Activated CD4-positive, alpha-beta T cell treated with anti-CD3 and anti-CD28 coated beads, Interleukin-2, Interleukin-6, amounts not matched to agents 100 ng/mL and 50 ng/mL, durations not matched to agents 16 hours and 8 hours (primary cell): ENCODE results near the gene SERPINA6.
"Not testable (repeated sequence)": the region's sequence is repeated elsewhere in the genome, so short reads cannot be mapped to it uniquely, and the experiment has no call there.

Source experiments
- DNase-seq: peaks from one replicate; pipeline ENCODE4 v3.0.0-alpha.2; 2020

Gene SERPINA6

DNA sequence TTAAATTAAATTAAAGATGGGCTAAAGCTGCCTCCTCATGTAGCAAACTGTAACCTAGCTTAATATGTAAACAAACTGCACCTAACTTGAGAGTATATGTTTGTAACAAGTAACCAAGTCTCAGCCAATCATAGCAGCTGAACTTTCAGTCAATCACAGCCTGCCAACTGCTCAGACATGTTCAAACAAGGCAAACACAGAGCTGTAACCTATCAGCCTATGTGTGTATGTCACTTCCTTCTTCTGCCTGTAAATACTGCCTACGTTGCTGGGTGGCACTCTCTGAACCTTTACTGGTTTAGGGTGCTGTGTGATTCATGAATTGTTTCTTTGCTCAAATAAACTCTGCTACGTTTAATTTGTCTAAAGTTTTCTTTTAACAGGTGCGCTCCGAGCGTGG, 2.9 kb downstream of the SERPINA6 start:
- no peak for DNase-seq

DNA sequence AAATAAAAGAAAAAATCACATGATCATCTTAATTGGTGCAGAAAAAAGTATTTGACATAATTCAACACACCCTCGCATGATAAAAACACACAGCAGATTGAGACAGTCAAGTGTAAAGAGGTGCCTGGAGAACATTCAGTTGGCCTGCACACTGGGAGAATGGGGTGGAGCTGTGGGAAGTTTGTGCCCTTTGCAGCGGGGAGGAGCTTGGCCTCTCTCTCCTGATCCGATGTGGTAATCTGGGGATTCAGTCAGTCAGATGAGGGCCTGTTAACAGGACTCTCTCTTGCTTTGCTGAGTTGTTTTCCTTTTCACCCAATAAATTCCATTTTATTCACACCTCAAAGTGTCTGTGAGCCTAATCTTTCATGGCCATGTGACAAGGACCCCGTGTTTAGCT, 5.9 kb downstream of the SERPINA6 start:
- no peak for DNase-seq

DNA sequence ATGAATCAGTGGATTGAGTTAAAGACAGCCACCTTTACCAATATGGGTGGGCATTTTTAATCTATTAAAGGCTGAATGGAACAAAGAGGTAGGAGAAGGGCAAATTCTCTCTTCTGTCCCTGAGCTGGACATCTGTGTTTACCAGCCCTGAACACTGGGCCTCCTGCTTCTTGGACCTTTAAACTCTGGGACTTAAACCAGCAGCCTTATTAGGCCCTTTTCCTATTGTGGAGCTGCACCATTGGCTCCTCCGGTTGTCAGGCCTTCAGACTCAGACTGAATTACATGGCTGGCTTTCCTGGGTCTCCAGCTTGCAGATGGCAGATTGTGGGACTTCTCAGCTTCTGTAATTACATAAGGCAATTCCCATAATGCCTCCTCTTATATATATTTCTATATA, 6.4 kb downstream of the SERPINA6 start:
- no peak for DNase-seq

DNA sequence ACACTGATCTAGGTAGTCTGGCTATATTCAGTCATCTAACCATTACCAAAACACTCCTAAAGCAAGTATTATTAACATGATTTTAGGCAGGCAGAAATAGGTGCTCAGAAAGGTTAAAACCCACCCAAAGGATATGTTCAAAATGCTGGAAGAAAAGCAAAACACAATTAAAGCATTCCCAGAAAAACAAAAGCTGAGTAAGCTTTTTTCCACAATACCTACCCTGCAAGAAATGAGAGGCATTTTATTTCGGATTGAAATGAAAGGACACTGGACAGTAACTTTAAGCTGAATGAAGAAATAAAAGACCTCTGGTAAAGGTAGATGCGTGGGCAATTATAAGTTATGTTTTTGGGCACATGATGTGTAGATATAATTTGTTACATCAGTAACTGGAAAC, 8.2 kb downstream of the SERPINA6 start:
- DNase-seq: no peak

DNA sequence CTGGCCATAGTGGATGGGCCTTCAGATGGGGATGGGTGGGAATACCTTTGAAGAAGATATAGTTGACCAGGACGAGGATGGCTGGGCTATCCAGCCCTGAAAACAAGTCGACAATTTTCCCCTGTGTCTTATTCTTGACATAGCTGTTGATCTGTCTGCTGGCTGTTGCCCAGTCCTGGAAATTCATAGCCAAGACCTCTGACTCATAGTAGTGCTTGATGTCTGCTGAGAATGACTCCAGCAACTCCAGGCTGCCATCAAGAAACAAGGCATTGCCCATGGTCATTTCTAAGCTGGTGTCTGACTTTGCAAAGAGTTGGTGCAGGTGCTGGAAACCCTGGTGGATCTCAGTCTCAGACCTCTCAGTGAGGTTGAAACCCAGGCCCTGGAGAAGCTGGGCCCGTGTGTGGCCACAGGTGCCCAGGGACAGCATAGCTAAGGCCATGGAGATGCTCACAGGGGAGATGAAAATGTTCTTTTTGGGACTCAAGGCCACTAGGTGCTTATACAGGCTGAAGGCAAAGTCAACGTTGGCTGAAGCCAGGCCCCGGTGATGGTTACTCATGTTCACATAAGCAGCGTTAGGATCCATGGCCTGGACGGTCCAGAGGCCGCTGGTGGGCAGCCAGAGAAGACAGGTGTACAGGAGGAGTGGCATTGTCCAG, 9.0 kb downstream of the SERPINA6 start:
- no peak for DNase-seq

DNA sequence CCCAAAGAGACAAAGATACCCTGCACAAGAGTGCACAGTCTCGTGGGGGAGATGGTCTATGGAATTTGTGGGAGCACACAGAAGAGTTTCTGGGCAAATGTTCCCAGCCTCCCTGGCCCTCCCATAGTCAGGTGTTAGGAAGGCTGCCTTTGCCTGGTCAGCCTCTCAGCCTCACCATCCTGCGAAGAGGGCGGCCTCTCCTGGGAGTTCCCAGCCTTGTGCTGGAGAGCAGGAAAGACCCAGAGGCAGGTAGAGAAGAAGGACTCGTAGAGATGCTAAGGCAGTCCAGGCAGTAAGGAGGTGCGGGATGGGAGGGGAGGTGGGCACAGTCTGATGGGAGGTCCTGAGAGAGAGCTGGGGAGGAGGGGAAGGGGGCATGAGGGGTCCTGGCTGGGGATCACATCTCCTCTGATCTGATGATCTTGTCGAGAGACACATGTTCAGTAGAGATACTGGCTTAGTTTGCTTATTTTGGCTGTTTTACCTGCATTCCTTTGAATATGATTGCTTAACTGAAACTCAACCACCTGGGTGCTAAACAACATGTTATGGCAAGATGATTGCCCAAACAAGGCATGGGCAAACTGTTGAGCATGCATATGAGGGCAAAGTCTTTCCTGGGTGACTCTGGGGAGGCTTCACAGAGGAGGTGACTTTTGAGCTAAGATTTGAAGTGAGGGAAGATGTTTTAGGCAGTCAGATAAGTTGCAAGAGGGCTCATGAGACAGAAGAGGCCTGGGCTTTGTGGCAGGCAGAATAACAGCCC, 10.5 kb downstream of the SERPINA6 start:
- no peak for DNase-seq

DNA sequence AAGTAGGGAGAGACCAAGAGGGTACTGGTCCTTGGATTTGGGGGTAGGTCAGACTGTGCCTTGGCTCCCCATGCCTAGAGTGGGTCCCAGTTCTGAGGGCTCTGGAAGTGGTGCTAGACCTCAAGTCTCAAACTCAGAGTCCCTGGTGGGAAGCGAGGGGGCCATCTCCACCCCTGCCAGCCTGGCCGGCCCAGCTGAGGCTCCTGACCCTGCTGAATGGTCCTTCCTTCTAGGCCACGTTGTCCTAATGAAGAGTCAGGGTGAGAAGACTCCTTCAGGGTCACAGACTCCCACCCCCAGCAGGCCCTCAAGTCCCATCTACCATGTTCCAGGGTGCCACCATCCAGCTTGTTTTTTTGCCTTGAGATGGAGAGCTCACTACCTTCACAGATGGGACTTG, 12.9 kb downstream of the SERPINA6 start:
- no peak for DNase-seq

DNA sequence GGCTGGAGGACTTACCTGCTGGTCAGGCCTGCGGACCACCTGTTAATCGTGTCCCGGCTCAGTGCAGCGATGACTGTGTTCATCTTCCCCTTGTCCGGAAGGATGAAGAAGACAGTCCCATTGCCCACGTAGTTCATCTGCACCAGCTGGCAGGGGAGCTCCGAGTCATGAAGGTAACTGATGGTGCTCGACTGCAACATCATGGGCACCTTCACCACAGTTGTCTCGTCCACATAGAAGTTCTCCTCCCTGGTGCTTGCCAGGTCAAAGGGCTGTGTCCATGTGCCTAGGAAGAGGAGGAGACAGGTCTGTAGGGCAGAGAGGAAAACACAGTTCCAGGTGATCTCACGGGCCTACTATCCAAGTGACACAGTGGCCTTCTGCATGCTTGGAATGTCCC, 13.4 kb downstream of the SERPINA6 start:
- DNase-seq: no peak

DNA sequence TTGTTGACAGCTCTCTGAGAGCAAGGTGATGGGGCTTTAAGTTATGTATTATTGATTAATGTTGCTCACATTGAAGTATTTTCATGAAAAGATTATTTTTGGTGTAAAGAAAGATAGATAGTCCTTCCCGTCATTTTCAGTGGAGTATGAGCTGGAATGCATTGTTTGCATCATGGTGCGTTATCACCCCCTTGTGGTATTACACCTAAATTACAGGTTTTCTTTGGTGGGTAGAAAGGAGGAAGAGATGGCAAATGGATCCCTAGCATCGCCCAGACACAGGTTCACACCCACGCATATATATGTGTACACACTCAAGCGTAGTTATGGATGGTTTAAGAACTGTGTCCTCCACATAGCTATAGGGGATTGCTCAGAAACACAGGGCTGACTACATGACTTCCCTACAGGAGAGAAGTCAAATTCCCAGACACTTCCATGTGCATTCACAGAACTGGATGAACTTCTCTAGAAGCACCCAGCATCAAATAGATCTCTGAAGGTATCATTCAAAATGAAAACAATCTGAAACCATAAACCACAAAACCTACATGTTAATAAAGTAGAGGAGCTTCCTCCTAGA, 15.6 kb downstream of the SERPINA6 start:
- peak; percentile 30 for DNase-seq

DNA sequence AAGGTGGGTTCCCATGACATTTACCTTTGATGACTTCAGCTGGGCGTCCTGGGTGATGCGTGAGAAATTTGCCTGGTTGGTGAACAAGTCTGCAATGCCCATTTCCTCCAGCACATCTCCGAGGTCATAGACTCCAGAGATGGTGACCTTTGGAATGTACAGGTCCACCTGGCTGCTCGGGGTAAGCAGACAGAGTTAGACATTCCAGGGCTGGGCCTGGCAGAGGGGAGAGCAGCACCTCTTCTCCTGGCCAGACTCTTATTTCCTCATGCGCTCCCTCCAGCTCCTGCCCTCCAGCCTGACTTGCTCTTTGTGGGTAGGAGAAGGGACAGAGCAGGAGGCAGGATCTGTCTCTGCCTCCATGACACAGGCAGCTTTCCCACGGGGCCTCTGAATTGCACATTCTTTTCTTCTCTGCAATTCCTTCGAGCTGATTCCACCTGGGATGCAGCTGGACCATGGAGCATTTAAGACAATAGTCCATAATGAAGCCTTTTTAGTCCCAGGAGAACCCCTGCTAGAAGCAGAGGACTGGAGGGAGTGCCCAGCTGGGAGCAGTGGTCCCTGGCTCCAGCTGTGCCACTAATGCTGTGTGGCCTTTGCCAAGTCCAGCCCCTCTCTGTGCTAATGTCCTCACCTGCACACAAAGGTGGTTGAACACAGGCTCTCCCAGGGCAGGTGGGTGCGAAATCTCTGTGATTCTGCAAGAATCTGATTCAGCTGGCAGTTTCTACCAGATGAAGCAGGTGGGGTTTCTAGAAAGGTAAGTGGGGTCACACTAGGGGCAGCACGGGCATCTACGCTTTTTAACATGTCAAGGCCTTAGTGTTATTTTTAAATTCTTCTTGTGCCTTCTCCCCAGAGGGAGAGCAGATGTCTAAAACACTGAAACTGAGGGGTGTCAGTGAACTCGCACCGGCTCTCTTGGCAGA, 16.8 kb downstream of the SERPINA6 start:
- DNase-seq: no peak

DNA sequence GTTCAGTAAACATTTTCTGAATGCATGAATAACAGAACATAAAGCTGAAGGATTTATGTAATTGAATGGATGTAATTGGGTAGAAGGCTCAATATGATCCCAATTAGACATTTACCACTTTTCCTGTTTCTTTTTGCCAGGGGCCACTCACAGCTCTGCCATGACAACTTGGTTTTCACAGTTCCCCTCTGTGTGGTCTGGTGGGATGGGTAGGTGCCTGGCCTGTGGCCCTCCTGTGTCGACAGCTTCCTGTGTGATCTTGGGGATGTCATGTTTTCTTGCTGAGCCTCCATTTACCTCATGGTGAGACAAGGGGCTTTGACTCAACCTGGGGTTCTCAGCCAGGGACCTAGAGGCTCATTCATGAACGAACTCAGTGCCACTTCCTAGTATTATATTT, 17.5 kb downstream of the SERPINA6 start:
- DNase-seq: no peak

DNA sequence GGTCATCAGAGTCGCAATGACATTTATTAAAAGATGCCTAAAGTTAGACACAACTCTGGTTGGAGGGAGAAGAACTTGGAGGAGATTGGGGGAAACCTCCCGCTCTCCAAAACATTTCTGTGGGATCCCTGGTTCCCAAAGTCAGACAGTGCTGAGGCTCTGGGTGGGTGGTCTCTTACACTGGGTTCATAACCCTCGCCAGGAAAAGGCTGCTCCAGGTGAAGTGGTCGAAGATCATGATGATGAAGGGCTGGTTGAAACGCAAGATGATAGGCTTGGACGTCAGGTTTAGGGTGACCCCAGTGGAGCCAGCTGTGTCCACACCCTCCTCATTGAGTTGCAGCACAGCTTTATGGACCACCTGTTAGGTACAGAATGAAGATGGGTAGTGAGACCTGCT, 18.9 kb downstream of the SERPINA6 start:
- no peak for DNase-seq

DNA sequence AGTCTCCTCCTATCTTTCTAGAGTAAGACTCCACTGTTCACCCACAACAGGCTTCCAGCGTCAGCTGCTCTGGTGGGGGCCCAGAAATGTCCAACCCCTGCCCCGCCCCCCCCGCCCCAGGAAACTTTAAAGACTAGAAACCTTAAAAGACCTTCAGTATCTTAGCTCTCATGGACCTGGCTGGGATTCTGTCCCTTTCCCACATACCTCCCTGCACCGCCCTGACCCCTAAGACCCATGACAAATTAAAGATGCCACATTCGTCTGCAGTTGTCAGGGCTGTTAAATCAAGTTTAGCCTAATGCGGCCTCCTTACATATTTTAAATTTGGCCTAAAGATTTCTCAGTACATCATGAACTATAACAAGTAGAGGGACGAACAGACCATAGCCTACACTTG, 20.0 kb downstream of the SERPINA6 start:
- DNase-seq: no peak

DNA sequence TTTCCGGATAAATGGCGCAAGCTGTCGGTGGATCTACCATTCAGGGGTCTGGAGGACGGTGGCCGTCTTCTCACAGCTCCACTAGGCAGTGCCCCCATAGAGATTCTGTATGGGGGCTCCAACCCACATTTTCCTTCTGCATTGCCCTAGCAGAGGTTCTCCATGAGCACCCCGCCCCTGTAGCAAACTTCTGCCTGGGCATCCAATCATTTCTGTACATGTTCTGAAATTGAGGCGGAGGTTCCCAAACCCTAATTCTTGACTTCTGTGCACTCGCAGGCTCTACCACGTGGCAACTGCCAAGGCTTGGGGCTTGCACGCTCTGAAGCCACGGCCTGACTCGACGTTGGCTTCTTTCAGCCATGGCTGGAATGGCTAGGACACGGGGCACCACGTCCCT, 25.0 kb downstream of the SERPINA6 start:
- no peak for DNase-seq

DNA sequence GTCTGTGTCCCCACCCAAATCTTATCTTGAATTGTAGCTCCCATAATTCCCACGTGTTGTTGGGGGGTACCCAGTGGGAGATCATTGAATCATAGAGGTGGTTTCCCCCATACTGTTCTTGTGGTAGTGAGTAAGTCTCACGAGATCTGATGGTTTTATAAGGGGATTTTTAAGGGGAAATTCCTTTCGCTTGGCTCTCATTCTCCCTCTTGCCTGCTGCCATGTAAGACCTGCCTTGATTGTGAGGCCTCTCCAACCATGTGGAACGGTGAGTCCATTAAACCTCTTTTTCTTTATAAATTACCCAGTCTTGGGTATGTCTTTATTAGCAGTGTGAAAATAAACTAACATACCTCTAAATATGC, 27.0 kb downstream of the SERPINA6 start:
- DNase-seq: not testable (repeated sequence)

DNA sequence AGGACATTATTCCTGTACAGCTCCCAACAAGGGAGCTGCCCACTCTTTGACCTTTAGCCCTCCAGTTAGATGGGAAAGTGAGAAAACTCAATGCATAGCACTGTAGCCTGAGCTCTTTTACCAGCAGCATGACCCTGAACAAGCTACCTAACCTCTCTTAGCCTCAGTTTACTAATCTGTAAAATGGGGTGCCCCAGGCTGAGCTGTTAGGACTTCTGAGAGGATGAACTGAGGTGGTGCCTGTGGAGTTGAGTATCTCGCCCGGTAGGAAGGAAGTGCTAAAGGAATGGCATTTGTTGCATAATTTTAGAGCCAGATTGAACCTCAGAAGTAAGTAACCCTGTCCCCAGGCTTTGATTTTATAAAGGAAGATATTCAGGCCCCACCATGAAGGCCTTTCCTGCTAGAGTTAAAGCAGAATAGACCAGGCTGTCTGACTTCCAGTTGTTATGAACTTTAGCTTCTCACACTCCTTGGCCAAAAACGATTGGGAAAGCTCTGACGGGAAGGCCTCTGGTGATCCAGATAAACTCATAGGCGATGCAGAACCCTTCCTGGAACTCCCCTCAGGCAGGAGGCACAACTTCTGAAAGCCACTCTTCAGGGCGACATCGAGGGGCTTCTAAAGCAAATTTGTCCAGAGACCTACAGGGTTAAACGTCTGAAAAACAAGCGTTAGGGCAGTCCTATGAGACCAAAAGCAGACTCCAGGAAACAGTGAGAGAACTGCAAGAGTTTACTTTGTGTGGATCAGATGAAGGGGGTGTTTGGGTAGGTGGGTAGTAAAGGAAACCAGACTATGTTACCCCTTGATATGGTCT, 27.6 kb downstream of the SERPINA6 start:
- DNase-seq: no peak

DNA sequence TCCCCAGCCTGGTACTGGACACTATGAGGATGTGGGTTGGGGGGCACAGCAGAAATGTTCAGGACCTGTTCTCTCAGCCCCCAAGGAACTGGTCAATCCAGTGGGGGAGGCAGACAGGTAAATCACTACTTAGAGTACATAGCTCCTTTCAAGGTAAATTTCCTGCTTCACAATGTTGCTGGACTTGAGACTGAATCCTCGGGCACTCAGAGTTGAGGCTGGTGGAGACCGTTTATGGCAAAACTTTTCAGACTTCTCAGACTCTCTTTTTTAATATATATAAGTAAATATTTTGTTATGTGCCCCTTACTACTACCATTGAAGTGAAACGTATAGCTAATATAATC, 29.6 kb downstream of the SERPINA6 start:
- DNase-seq: no peak

DNA sequence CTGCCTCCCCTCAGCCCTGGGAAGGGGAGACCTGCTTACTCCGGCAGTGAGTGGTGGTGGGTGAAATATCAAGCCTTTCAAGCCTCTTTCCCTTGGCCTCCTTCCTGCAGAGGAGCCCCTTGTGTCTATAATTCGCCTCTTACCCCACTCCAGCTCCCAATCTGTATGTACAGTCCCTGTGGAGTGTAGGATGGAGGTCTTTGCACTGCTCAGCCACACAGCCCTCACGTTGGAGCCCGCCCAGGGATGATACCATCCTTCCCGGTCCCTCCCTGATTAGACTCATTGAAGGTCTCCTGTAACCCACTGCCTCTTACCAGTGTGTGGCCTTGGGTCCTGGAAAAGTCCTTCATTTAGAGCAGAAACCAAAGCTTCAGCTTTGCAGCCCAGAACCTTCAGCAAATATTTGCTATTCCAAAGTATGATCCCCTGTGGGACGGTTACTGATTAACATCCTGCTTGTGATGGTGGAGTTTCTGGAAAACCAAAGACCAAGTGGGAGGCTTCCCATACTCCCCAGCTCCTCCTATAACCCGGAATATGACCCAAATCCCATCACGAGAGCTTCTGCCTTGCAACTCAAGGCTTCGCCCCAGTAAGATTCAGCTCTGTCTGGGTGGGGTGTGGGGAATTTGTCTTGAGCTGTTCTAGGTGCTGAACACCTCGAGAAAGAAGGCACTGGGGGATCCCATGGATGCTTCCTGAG, 30.1 kb downstream of the SERPINA6 start, which contains the start of gene SERPINA10:
Gene SERPINA10, minus strand, starts transcription at position 397 of the 706 bp plus-strand sequence. CDS start 2,675 bp downstream, outside the sequence.
- DNase-seq: no peak

DNA sequence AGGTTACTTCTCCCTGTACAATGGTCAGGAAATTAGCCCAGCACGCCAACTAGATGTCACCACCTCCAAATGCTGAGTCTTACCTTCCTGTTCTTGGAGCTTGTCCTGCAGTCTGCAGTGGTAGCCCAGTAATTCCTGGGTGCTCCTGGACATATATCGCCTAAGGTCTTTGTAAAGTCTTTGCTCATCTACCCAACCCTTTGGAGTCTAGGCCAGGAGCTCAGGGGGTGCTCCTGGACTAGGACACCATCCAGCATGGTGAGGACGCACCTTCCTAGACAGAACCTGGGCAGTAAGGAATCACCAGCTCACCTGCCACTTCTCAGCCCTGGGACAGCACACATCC, 30.6 kb downstream of the SERPINA6 start:
- no peak for DNase-seq

DNA sequence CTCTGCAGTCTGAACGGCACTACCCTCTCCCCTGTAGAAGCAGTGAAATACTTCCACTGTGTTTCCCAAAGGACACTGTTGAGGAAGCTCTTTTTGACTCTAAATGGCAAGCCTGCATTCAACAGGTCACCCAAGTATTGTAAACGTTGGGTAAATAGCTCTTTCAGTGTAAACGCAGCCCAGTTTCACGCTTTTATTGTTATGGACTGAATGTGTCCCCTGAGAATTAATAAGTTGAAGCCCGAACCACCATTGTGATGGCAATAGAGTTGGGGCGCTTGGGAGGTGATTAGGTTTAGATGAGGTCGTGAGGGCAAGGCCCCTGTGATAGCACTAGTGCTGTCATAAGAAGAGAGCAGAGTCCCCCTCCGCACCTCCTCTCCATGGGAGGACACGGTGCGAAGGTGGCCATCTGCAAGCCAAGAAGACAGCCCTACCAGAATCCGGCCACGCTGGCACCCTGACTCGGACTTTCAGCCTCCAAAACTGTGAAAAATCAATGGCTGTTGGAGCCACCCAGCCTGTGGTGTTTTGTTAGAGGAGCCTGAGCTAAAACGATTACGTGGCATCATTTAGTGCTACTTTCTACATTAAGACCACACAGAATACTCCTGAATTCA, 31.1 kb downstream of the SERPINA6 start:
- no peak for DNase-seq

DNA sequence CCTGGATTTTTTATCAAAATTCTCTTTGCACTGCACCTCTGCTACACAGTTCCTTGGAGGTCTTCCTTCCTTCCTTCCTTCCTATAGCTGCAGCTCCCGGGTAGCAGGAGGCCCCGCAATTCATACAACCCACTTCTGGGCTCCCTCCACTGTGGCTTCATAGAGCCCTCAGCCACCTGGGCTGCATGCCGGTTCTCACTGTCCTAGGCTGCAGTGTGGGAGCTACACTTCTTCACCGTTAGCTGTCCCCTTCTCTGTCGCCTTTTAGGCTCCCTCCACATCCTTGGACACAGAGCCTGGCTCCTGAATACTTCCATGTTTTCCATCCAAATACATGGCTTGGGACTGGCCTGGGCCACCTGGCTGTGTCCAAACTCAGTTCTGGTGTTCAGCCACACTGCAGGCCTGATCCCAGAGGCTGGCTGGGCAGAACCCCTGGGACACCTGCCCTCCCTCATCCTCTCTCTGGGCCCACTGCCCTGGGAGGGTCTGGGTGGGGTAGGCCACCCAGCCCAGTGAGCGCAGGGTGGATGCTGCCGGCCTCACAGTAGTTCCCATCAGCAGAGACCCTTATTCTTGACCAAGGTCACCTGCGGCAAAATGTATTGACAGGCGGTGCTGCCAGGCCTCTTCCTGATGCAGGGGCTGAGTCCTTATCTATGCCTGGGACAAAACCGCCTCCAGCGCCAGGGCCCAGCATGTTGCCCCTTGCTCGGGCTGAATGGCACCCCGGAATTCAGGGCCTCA, 31.8 kb downstream of the SERPINA6 start:
- no peak for DNase-seq
